Mesenchymal stem cell (in vitro differentiated cells and primary cell): ENCODE results near the gene ATL2.

Experiments used
- DNase-seq: peaks from one replicate; pipeline ENCODE4 v3.0.0-alpha.2; 2013
- H2AFZ ChIP-seq: one replicate; pipeline ENCODE4 v1.6.1; 2013; ENCODE audit warnings: low read depth, mild to moderate bottlenecking, control low read depth, inconsistent platforms, low read length, moderate library complexity
- H2AK5ac ChIP-seq: 2 replicates; pipeline ENCODE4 v1.6.1; 2013; ENCODE audit warnings: low read length, moderate library complexity, mild to moderate bottlenecking, inconsistent platforms; ENCODE audit not compliant: severe bottlenecking
- H2BK120ac ChIP-seq: one replicate; pipeline ENCODE4 v1.6.1; 2013; ENCODE audit warnings: low read depth, mild to moderate bottlenecking, inconsistent platforms, low read length, moderate library complexity
- H2BK12ac ChIP-seq, 2 experiments: one replicate each; pipeline ENCODE4 v1.6.1; 2013; ENCODE audit warnings: inconsistent platforms in 2 of 2, low read length in 2 of 2, mild to moderate bottlenecking in 2 of 2, moderate library complexity in 2 of 2, control low read depth in 1 of 2
- H2BK15ac ChIP-seq: one replicate; pipeline ENCODE4 v1.6.1; 2013; ENCODE audit warnings: mild to moderate bottlenecking, low read depth, inconsistent platforms; ENCODE audit not compliant: poor library complexity, severe bottlenecking
- H2BK5ac ChIP-seq: 2 replicates; pipeline ENCODE4 v1.6.1; 2013; ENCODE audit warnings: low read depth, mild to moderate bottlenecking, low read length, control low read depth, inconsistent platforms; ENCODE audit not compliant: poor library complexity, severe bottlenecking
- H3K14ac ChIP-seq, 2 experiments: one replicate each; pipeline ENCODE4 v1.6.1; 2013; ENCODE audit warnings: inconsistent platforms in 2 of 2, low read length in 2 of 2, control low read depth in 1 of 2, mild to moderate bottlenecking in 1 of 2, moderate library complexity in 1 of 2
- H3K18ac ChIP-seq, 2 experiments: one replicate each; pipeline ENCODE4 v1.6.1; 2013; ENCODE audit warnings: inconsistent platforms in 2 of 2, low read length in 2 of 2, control low read depth in 1 of 2, low read depth in 1 of 2, mild to moderate bottlenecking in 1 of 2
- H3K23ac ChIP-seq, 2 experiments: one replicate each; pipeline ENCODE4 v1.6.1; 2013; ENCODE audit warnings: inconsistent platforms in 2 of 2, low read length in 2 of 2, mild to moderate bottlenecking in 2 of 2, moderate library complexity in 2 of 2, control low read depth in 1 of 2
- H3K27ac ChIP-seq: 2 replicates; pipeline ENCODE4 v1.5.1; 2013; ENCODE audit warnings: mild to moderate bottlenecking, moderate library complexity, low read length, control low read depth, inconsistent platforms; ENCODE audit not compliant: poor library complexity, severe bottlenecking
- H3K27me3 ChIP-seq, 2 experiments: 2 replicates each; pipeline versions ENCODE4 v1.6.1 to v1.7.0; 2013; ENCODE audit warnings: low read length in 2 of 2, mild to moderate bottlenecking in 2 of 2, moderate library complexity in 2 of 2, control low read depth in 1 of 2, inconsistent platforms in 1 of 2; ENCODE audit not compliant: control insufficient read depth in 1 of 2, insufficient read depth in 1 of 2
- H3K36me3 ChIP-seq, 2 experiments: 2 replicates each; pipeline versions ENCODE4 v1.6.1 to v1.7.0; 2013; ENCODE audit warnings: low read length in 2 of 2, control low read depth in 1 of 2, inconsistent platforms in 1 of 2, low read depth in 1 of 2, mild to moderate bottlenecking in 1 of 2; ENCODE audit not compliant: insufficient read depth in 2 of 2, control insufficient read depth in 1 of 2
- H3K4ac ChIP-seq, 2 experiments: one replicate each; pipeline ENCODE4 v1.6.1; 2013; ENCODE audit warnings: inconsistent platforms in 2 of 2, low read length in 2 of 2, mild to moderate bottlenecking in 2 of 2, moderate library complexity in 2 of 2, control low read depth in 1 of 2, low read depth in 1 of 2
- H3K4me1 ChIP-seq: 2 replicates; pipeline ENCODE4 v1.6.1; 2013; ENCODE audit warnings: low read depth, low read length, control low read depth; ENCODE audit not compliant: control insufficient read depth, insufficient read depth
- H3K4me2 ChIP-seq: 2 replicates; pipeline ENCODE4 v1.6.1; 2013; ENCODE audit warnings: low read length, mild to moderate bottlenecking, inconsistent platforms; ENCODE audit not compliant: poor library complexity, severe bottlenecking
- H3K4me3 ChIP-seq, 2 experiments: 2 replicates each; pipeline versions ENCODE4 v1.5.1 to v1.7.0; 2013; ENCODE audit warnings: low read length in 2 of 2, mild to moderate bottlenecking in 2 of 2, control low read depth in 1 of 2, low read depth in 1 of 2; ENCODE audit not compliant: insufficient read depth in 1 of 2
- H3K79me1 ChIP-seq: replicated peaks from 2 replicates; pipeline ENCODE4 v1.6.1; 2013; ENCODE audit warnings: mild to moderate bottlenecking, control low read depth, low read length, inconsistent platforms; ENCODE audit not compliant: poor library complexity, severe bottlenecking
- H3K9ac ChIP-seq: 2 replicates; pipeline ENCODE4 v1.7.0; 2013; ENCODE audit warnings: mild to moderate bottlenecking, low read length, moderate library complexity
- H3K9me3 ChIP-seq: 2 replicates; pipeline ENCODE4 v1.7.0; 2013; ENCODE audit warnings: mild to moderate bottlenecking, low read length; ENCODE audit not compliant: control insufficient read depth
- H4K8ac ChIP-seq: one replicate; pipeline ENCODE4 v1.6.1; 2013; ENCODE audit warnings: inconsistent platforms, mild to moderate bottlenecking, low read length, moderate library complexity
- H4K91ac ChIP-seq: one replicate; pipeline ENCODE4 v1.6.1; 2013; ENCODE audit warnings: mild to moderate bottlenecking, low read length, inconsistent platforms
- WGBS: methylation state at CpG from one replicate; pipeline ENCODE4 v1.1.7; 2013; ENCODE audit warnings: mixed read lengths; 5-methylcytosine and 5-hydroxymethylcytosine counted together

ATL2 gene

GRCh38 chr2:38406597-38407110, 29.6 kb upstream of the ATL2 start:
- no peak overlapping the region for H3K4ac ChIP-seq
- H3K27ac ChIP-seq = no peak overlapping the region
- H3K4me1 ChIP-seq = no peaks in the 10 kb centered on the region
- H4K91ac ChIP-seq = no peak overlapping the region
- WGBS = 69% methylated on average over 8 of the region's 8 CpGs
- H3K23ac ChIP-seq = no peak overlapping the region
- no peak overlapping the region for H4K8ac ChIP-seq
- peaks cover 6 to 25% of the 10 kb centered on the region in 2 experiments for H3K27me3 ChIP-seq
- no peak overlapping the region for H2BK120ac ChIP-seq
- H2BK5ac ChIP-seq = no peak overlapping the region
- no peak overlapping the region for H3K14ac ChIP-seq
- H3K4me2 ChIP-seq = no peak overlapping the region
- no peaks in the 10 kb centered on the region for H3K36me3 ChIP-seq
- H2AFZ ChIP-seq = no peak overlapping the region
- no peak overlapping the region for H3K9ac ChIP-seq
- H2AK5ac ChIP-seq = no peak overlapping the region
- no peak overlapping the region for H2BK12ac ChIP-seq
- no peaks in the 10 kb centered on the region for H3K9me3 ChIP-seq
- no peaks in the 10 kb centered on the region for H3K79me1 ChIP-seq
- peak; percentile 96 for DNase-seq
- H2BK15ac ChIP-seq = no peak overlapping the region
- no peak overlapping the region for H3K18ac ChIP-seq
- H3K4me3 ChIP-seq = peak overlapping the region in 1 of 2 experiments; percentile 29

DNA sequence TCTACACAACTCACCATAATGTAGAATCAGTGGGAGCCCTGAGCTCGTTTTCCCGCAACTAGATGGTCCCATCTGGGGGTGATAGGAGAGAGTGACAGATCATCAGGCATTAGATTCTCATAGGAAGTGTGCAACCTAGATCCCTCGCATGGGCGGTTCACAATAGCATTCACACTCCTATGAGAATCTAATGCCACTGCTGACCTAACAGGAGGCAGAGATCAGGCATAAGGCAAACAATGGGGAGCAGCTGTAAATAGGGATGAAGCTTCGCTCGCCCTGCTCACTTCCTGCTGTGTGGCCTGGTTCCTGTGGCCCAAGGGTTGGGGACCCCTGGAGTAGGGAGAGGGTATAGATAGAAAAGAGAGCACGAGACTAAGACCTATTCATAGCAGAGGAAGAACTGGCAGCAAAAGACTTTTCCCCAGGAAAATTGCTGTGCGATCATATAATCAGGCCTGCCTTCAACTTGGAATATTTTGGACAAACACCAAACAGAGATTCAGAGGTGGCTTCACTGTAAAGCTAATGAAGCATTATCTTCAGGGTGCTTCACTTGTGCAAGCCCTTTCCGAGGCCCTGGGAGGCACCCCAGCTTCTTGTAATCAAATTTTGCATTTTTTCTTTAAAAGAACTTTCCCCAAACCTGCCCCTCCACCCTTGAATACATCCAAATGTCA, 29.0 kb upstream of the ATL2 start:
- no peak for DNase-seq
- Histone ChIP-seq H3K27ac (no peak overlapping the region), H3K14ac (no peak overlapping the region), H2AFZ (no peak overlapping the region), H3K9me3 (no peaks in the 10 kb centered on the region), H3K23ac (no peak overlapping the region), H3K79me1 (no peaks in the 10 kb centered on the region), H2AK5ac (no peak overlapping the region), H2BK120ac (no peak overlapping the region), H3K9ac (no peak overlapping the region), H3K4me3 (peak overlapping the region in 1 of 2 experiments; percentile 29), H3K4ac (peak overlapping the region; percentile 11 to 67), H3K18ac (peak overlapping the region; percentile 50 to 67), H4K91ac (peak overlapping the region; percentile 39), H2BK12ac (peak overlapping the region in 1 of 2 experiments; percentile 29), H2BK5ac (no peak overlapping the region), H2BK15ac (no peak overlapping the region), H3K4me2 (no peak overlapping the region), H3K36me3 (no peaks in the 10 kb centered on the region), H4K8ac (peak overlapping the region; percentile 84), H3K4me1 (no peaks in the 10 kb centered on the region), H3K27me3 (peaks cover 7 to 25% of the 10 kb centered on the region in 2 experiments)
- WGBS = 91% methylated on average over 7 of the region's 9 CpGs

DNA sequence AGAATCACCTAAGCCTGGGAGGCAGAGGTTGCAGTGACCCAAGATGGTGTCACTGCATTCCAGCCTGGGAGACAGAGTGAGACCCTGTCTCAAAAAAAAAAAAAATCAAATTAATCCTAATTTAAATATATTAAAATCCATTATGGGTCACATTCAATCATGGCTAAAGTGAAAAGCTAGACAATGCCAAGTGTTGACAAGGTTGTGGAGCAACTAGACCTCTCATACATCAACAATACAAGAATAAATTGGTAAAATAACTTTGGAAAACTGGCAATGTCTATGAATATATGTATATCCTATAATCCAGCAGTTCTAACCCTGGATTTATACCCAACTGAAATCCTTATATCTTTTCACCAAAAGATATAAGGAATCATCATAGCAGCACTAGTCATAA, 23.4 kb upstream of the ATL2 start:
- Histone ChIP-seq H3K18ac (no peak overlapping the region), H2BK5ac (no peak overlapping the region), H3K4me2 (no peak overlapping the region), H4K8ac (no peak overlapping the region), H3K4me1 (no peaks in the 10 kb centered on the region), H4K91ac (no peak overlapping the region), H3K9ac (no peak overlapping the region), H3K14ac (no peak overlapping the region), H3K23ac (no peak overlapping the region), H3K9me3 (no peaks in the 10 kb centered on the region), H3K79me1 (no peaks in the 10 kb centered on the region), H2AFZ (no peak overlapping the region), H3K27ac (no peak overlapping the region), H3K4me3 (no peak overlapping the region), H3K4ac (no peak overlapping the region), H2AK5ac (no peak overlapping the region), H3K36me3 (no peaks in the 10 kb centered on the region), H2BK120ac (no peak overlapping the region), H2BK12ac (no peak overlapping the region), H2BK15ac (no peak overlapping the region), H3K27me3 (peaks cover 7 to 10% of the 10 kb centered on the region in 2 experiments)
- no peak for DNase-seq

DNA sequence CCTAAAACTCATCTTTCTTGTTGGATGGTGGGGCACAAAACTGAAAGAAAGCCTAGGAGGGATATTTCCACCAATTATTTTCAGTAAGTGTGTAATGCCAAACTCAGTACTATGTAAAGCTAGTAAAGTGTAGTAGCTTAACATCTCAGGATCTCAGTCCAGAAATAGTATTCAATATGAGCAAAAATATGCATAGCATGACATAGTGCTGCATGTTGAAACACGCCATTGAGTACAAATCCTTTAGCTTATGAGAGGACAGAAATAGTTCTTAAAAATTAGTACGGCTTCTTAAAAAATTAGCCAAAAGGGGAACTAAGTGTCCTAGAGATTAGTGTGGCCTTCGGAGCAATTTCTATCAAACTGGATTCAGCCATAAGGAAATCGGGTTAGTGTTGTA, 21.7 kb upstream of the ATL2 start:
- DNase-seq = no peak
- 90% methylated on average over 4 of the region's 4 CpGs for WGBS

More for the DNA sequence above, 21.7 kb upstream of the ATL2 start:
- H3K9me3 ChIP-seq = no peaks in the 10 kb centered on the region
- no peak overlapping the region for H3K18ac ChIP-seq
- H3K4me3 ChIP-seq = no peak overlapping the region
- no peak overlapping the region for H3K9ac ChIP-seq
- H2BK12ac ChIP-seq = no peak overlapping the region
- H2AK5ac ChIP-seq = no peak overlapping the region
- H2AFZ ChIP-seq = no peak overlapping the region
- H4K8ac ChIP-seq = no peak overlapping the region
- H3K36me3 ChIP-seq = no peaks in the 10 kb centered on the region
- H3K14ac ChIP-seq = no peak overlapping the region
- no peak overlapping the region for H3K4ac ChIP-seq
- H3K4me1 ChIP-seq = peaks cover 2% of the 10 kb centered on the region
- no peaks in the 10 kb centered on the region for H3K79me1 ChIP-seq
- H3K23ac ChIP-seq = no peak overlapping the region
- no peak overlapping the region for H3K27ac ChIP-seq
- H3K4me2 ChIP-seq = no peak overlapping the region
- H3K27me3 ChIP-seq = peaks cover 7 to 10% of the 10 kb centered on the region in 2 experiments
- no peak overlapping the region for H2BK5ac ChIP-seq
- no peak overlapping the region for H2BK120ac ChIP-seq
- no peak overlapping the region for H2BK15ac ChIP-seq
- no peak overlapping the region for H4K91ac ChIP-seq
